Suprapubic skin (tissue), 4 donors: ENCODE measurements around the gene GFOD1. TPM values are rescaled to one million over a fixed set of nuclear protein-coding genes. Genes with fewer than 3 reads are reported as not detected.

Experiments used
- DNase-seq, 2 donors: peaks; one replicate each; pipeline ENCODE4 v3.0.0-alpha.2; 2019; ENCODE audit warnings: low spot score in 2 of 2
- H3K27ac ChIP-seq: fragments of 200-600 bp; sonication (generic); one replicate; pipeline ENCODE4 v1.5.1; 2019
- H3K27me3 ChIP-seq: fragments of 200-600 bp; sonication (generic); one replicate; pipeline ENCODE4 v1.5.1; 2019
- H3K36me3 ChIP-seq: fragments of 200-600 bp; sonication (generic); one replicate; pipeline ENCODE4 v1.5.1; 2019
- H3K4me1 ChIP-seq: fragments of 200-600 bp; sonication (generic); one replicate; pipeline ENCODE4 v1.5.1; 2019
- H3K4me3 ChIP-seq: fragments of 200-600 bp; sonication (generic); one replicate; pipeline ENCODE4 v1.5.1; 2019; ENCODE audit warnings: mild to moderate bottlenecking
- H3K9me3 ChIP-seq: fragments of 200-600 bp; sonication (generic); one replicate; pipeline ENCODE4 v1.5.1; 2019
- EP300 ChIP-seq: sonication (generic); formaldehyde crosslinking; IDR thresholded peaks from one replicate; pipeline ENCODE4 v1.6.1; 2017; ENCODE audit warnings: antibody characterized with exemption
- POLR2A ChIP-seq, 2 donors: fragments of 450-650 bp; IDR thresholded peaks; one replicate each; pipeline ENCODE4 v1.6.1; 2017; ENCODE audit warnings: antibody characterized with exemption in 2 of 2, mild to moderate bottlenecking in 2 of 2, moderate library complexity in 2 of 2
- POLR2AphosphoS5 ChIP-seq, 3 donors: sonication (generic); formaldehyde crosslinking; IDR thresholded peaks; one replicate each; pipeline ENCODE4 v1.6.1; 2017; ENCODE audit warnings: antibody characterized with exemption in 3 of 3
- WGBS: methylation state at CpG from one replicate; pipeline ENCODE4 v1.1.5; 2018; 5-methylcytosine and 5-hydroxymethylcytosine counted together
- total RNA-seq, 4 donors: library from RNA; depleted of rRNA; stranded (reverse); fragments of >200 nt; gene quantifications; one replicate each; pipeline ENCODE4 v1.1.0, GENCODE V29; 2016
- TF ChIP-seq, protein P1 (sequence below), 2 donors: fragments of 200-600 bp in 1 of 2; fragments of 450-650 bp in 1 of 2; sonication (generic) in 1 of 2; IDR thresholded peaks; one replicate each; pipeline ENCODE4 v1.5.1; 2016 to 2019; ENCODE audit warnings: antibody characterized with exemption in 2 of 2, mild to moderate bottlenecking in 1 of 2, moderate library complexity in 1 of 2

GFOD1 gene
- total RNA-seq, 4 donors from 2014 or later, result 7.5 to 15.2 (median 13.7) TPM

GRCh38 chr6:13367396-13367795 is 120.0 kb downstream of the GFOD1 start:
- TF ChIP-seq POLR2A (IDR thresholded peaks at IDR 0.05), result no peak
- TF ChIP-seq, protein P1, sequence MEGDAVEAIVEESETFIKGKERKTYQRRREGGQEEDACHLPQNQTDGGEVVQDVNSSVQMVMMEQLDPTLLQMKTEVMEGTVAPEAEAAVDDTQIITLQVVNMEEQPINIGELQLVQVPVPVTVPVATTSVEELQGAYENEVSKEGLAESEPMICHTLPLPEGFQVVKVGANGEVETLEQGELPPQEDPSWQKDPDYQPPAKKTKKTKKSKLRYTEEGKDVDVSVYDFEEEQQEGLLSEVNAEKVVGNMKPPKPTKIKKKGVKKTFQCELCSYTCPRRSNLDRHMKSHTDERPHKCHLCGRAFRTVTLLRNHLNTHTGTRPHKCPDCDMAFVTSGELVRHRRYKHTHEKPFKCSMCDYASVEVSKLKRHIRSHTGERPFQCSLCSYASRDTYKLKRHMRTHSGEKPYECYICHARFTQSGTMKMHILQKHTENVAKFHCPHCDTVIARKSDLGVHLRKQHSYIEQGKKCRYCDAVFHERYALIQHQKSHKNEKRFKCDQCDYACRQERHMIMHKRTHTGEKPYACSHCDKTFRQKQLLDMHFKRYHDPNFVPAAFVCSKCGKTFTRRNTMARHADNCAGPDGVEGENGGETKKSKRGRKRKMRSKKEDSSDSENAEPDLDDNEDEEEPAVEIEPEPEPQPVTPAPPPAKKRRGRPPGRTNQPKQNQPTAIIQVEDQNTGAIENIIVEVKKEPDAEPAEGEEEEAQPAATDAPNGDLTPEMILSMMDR (IDR thresholded peaks at IDR 0.05), result no peak
- no peak for TF ChIP-seq EP300
- TF ChIP-seq POLR2AphosphoS5 (IDR thresholded peaks at IDR 0.05), result no peak
- Histone ChIP-seq H3K4me1 (peaks cover 13% of the 10 kb centered on the region), H3K36me3 (peaks cover 14% of the 10 kb centered on the region), H3K9me3 (no peaks in the 10 kb centered on the region), H3K27ac (no peak overlapping the region), H3K4me3 (no peak overlapping the region), H3K27me3 (no peaks in the 10 kb centered on the region)
- DNase-seq, result no peak
- WGBS, result 71% methylated on average over 3 of the region's 3 CpGs

DNA sequence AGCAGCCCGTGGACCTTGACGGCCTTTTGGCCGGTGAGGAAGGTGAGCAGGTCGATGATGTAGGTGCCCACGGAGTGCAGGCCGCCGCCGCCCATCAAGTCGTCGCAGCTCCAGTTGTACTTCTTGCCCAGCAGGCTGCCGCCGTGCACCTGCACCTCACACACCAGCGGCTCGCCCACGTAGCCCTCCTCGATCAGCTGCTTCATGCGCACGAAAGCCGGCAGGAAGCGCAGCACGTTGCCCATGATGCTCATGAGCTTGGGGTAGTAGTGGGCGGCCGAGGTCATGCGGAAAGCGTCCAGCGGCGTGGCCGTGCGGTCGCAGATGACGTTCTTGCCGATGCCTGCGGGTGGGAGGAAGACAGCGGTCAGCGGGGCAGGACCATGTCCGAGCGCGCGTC is 122.1 kb downstream of the GFOD1 start:
- no peaks in the 10 kb centered on the region for H3K9me3 ChIP-seq
- H3K4me1 ChIP-seq, result peaks cover 13% of the 10 kb centered on the region
- no peak overlapping the region for H3K4me3 ChIP-seq
- TF ChIP-seq POLR2AphosphoS5 (IDR thresholded peaks at IDR 0.05) (no peak), POLR2A (IDR thresholded peaks at IDR 0.05) (no peak), EP300 (no peak)
- TF ChIP-seq, protein P1 (IDR thresholded peaks at IDR 0.05), result no peak
- DNase-seq, result no peak
- no peak overlapping the region for H3K27ac ChIP-seq
- H3K36me3 ChIP-seq, result peaks cover 14% of the 10 kb centered on the region
- H3K27me3 ChIP-seq, result no peaks in the 10 kb centered on the region
- 99% methylated on average over 36 of the region's 39 CpGs for WGBS

DNA sequence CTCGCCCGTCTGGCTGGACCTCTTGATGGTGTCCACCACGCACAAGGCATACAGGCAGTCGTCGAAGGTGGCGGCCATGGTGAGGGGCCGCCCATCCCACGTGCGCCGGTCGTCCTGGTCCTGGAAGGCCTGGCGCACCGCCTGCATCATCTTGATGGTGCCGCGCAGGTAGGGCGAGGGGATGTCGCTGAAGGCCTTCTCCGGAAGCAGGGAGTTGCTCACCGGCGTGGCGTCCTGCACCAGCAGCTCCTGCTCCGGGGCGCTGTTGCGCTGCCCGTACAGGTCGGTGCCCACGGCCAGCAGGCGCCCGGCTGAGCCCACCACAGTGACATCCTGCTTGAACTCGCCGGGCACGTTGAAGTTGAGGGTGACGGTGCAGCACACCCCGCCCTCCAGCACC is 122.6 kb downstream of the GFOD1 start:
- H3K4me3 ChIP-seq, result no peak overlapping the region
- no peak for DNase-seq
- H3K27ac ChIP-seq, result no peak overlapping the region
- H3K27me3 ChIP-seq, result no peaks in the 10 kb centered on the region
- no peaks in the 10 kb centered on the region for H3K9me3 ChIP-seq
- H3K36me3 ChIP-seq, result peaks cover 14% of the 10 kb centered on the region
- WGBS, result 97% methylated on average over 12 of the region's 34 CpGs
- TF ChIP-seq, protein P1 (IDR thresholded peaks at IDR 0.05), result no peak
- TF ChIP-seq POLR2AphosphoS5 (IDR thresholded peaks at IDR 0.05), result no peak
- no peak for TF ChIP-seq EP300
- TF ChIP-seq POLR2A (IDR thresholded peaks at IDR 0.05), result no peak
- peaks cover 13% of the 10 kb centered on the region for H3K4me1 ChIP-seq

DNA sequence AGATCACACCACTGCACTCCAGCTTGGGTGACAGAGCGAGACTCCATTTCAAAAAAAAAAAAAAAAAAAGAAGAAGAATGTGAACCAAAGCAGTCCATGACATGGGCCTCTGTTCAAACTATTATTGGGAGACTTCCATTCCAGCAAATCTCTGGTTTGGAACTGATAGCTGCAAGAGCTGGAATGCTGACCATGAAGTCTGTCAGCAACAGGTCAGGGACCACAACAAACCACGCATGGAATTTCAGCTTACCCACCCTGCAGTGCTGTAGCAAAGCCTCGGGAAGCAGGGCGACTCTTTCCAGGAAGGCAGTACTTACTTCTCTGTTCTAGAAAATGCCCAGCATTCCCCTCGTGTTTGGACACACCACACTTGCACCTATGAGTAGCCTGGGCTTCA is 125.0 kb downstream of the GFOD1 start:
- Histone ChIP-seq H3K4me1 (peaks cover 2% of the 10 kb centered on the region), H3K27ac (no peak overlapping the region), H3K4me3 (no peak overlapping the region), H3K27me3 (no peaks in the 10 kb centered on the region), H3K36me3 (peaks cover 14% of the 10 kb centered on the region), H3K9me3 (no peaks in the 10 kb centered on the region)
- TF ChIP-seq POLR2A (IDR thresholded peaks at IDR 0.05) (no peak), EP300 (no peak), POLR2AphosphoS5 (IDR thresholded peaks at IDR 0.05) (no peak)
- TF ChIP-seq, protein P1 (IDR thresholded peaks at IDR 0.05), result no peak
- no peak for DNase-seq
- 85% methylated on average over 5 of the region's 5 CpGs for WGBS

DNA sequence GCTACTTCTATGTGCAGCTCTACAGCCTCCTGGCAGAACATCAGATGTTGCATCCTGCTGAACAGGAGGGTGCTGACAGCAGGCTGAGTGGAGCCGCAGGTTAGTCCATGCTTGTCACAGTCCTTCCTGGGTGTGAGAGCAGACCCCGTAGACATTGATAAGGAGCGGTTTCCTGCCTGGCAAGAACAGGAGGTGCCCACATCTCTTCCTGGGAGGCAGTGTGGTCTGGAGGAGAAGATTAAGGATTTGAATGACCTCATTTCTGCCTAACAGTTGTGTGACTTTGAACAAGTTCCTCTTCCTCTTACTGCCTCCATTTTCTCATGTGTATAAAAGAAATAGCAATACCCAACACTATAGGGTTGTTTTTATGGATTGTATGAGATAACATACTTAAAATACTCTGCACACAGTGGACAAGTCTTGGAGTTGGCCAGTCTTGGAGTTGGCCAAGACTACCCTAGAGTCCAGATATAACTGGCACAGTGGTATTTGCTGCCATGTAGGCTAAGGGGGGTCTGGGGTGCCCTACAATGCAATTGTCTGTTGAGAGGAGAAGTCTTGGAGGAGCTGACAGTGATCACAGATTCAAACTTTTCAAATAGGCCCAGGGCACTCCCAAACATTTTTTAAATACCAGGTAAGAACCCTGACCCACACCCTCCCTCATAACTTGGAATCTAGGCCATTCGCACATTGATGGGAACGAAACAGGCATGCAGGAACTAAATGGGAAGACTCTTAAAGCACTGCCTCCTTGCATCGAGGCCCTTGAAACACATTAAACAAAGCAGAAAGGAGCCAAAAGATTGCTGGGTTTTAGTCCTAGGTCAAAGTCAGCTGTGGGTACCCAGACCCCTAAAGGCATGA is 126.5 kb downstream of the GFOD1 start:
- peaks cover 8% of the 10 kb centered on the region for H3K4me1 ChIP-seq
- WGBS, result 70% methylated on average over 6 of the region's 6 CpGs
- H3K27me3 ChIP-seq, result no peaks in the 10 kb centered on the region
- H3K4me3 ChIP-seq, result no peak overlapping the region
- no peak overlapping the region for H3K27ac ChIP-seq
- no peak for DNase-seq
- peaks cover 14% of the 10 kb centered on the region for H3K36me3 ChIP-seq
- no peaks in the 10 kb centered on the region for H3K9me3 ChIP-seq
- TF ChIP-seq POLR2AphosphoS5 (IDR thresholded peaks at IDR 0.05), result no peak
- TF ChIP-seq EP300, result no peak
- TF ChIP-seq POLR2A (IDR thresholded peaks at IDR 0.05), result no peak
- TF ChIP-seq, protein P1 (IDR thresholded peaks at IDR 0.05), result no peak
